HEK293 (cell line): ENCODE measurements around the gene RAB3B.

ENCODE experiments used
- BCL11A ChIP-seq: fragments of 450-650 bp; formaldehyde crosslinking; IDR thresholded peaks from 2 replicates; pipeline ENCODE4 v1.5.1; 2016; ENCODE audit warnings: low read depth, missing biosample characterization, missing genetic modification characterization
- BCL11B ChIP-seq: fragments of 450-650 bp; formaldehyde crosslinking; IDR thresholded peaks from 2 replicates; pipeline ENCODE4 v1.5.1; 2016; ENCODE audit warnings: low read depth, missing biosample characterization, missing genetic modification characterization
- KLF10 ChIP-seq: fragments of 450-650 bp; IDR thresholded peaks from 2 replicates; pipeline ENCODE4 v1.5.1; 2018; ENCODE audit warnings: missing biosample characterization, mild to moderate bottlenecking, missing genetic modification characterization
- MYNN ChIP-seq: fragments of 450-650 bp; formaldehyde crosslinking; IDR thresholded peaks from 2 replicates; pipeline ENCODE4 v1.5.1; 2016; ENCODE audit warnings: missing biosample characterization, missing genetic modification characterization, borderline replicate concordance
- REPIN1 ChIP-seq: fragments of 450-650 bp; formaldehyde crosslinking; IDR thresholded peaks from 2 replicates; pipeline ENCODE4 v1.5.1; 2017; ENCODE audit warnings: missing biosample characterization, missing genetic modification characterization, low read depth
- SCRT2 ChIP-seq: fragments of 450-650 bp; formaldehyde crosslinking; IDR thresholded peaks from 2 replicates; pipeline ENCODE4 v1.5.1; 2016; ENCODE audit warnings: missing biosample characterization, missing genetic modification characterization
- YY2 ChIP-seq: fragments of 450-650 bp; formaldehyde crosslinking; IDR thresholded peaks from 2 replicates; pipeline ENCODE4 v1.5.1; 2016; ENCODE audit warnings: missing biosample characterization, missing genetic modification characterization
- ZBTB48 ChIP-seq: fragments of 450-650 bp; formaldehyde crosslinking; IDR thresholded peaks from 2 replicates; pipeline ENCODE4 v1.5.1; 2016; ENCODE audit warnings: missing biosample characterization, missing genetic modification characterization
- ZBTB7A ChIP-seq: fragments of 450-650 bp; formaldehyde crosslinking; IDR thresholded peaks from 2 replicates; pipeline ENCODE4 v1.5.1; 2016; ENCODE audit warnings: low read depth, missing biosample characterization, missing genetic modification characterization
- ZBTB8A ChIP-seq: fragments of 450-650 bp; formaldehyde crosslinking; IDR thresholded peaks from 2 replicates; pipeline ENCODE4 v1.5.1; 2016; ENCODE audit warnings: missing biosample characterization, missing genetic modification characterization
- ZFP37 ChIP-seq: fragments of 450-650 bp; formaldehyde crosslinking; IDR thresholded peaks from 2 replicates; pipeline ENCODE4 v1.5.1; 2016; ENCODE audit warnings: missing biosample characterization, missing genetic modification characterization
- ZNF121 ChIP-seq: fragments of 450-650 bp; formaldehyde crosslinking; IDR thresholded peaks from 2 replicates; pipeline ENCODE4 v1.5.1; 2016; ENCODE audit warnings: missing biosample characterization, missing genetic modification characterization
- ZNF335 ChIP-seq: fragments of 450-650 bp; formaldehyde crosslinking; conservative IDR thresholded peaks from 2 replicates; pipeline ENCODE4 v1.5.1; 2016; ENCODE audit warnings: missing biosample characterization, missing genetic modification characterization
- ZNF404 ChIP-seq: fragments of 450-650 bp; formaldehyde crosslinking; IDR thresholded peaks from 2 replicates; pipeline ENCODE4 v1.5.1; 2017; ENCODE audit warnings: missing biosample characterization, missing genetic modification characterization
- ZNF571 ChIP-seq: fragments of 450-650 bp; formaldehyde crosslinking; IDR thresholded peaks from 2 replicates; pipeline ENCODE4 v1.5.0; 2017; ENCODE audit warnings: missing biosample characterization, missing genetic modification characterization
- ZNF580 ChIP-seq: fragments of 450-650 bp; formaldehyde crosslinking; IDR thresholded peaks from 2 replicates; pipeline ENCODE4 v1.5.1; 2016; ENCODE audit warnings: missing biosample characterization, missing genetic modification characterization
- ZNF610 ChIP-seq: fragments of 450-650 bp; formaldehyde crosslinking; IDR thresholded peaks from 2 replicates; pipeline ENCODE4 v1.5.1; 2016; ENCODE audit warnings: missing biosample characterization, missing genetic modification characterization, borderline replicate concordance
- ZNF639 ChIP-seq: fragments of 450-650 bp; formaldehyde crosslinking; IDR thresholded peaks from 2 replicates; pipeline ENCODE4 v1.5.1; 2016; ENCODE audit warnings: missing biosample characterization, missing genetic modification characterization
- ZNF837 ChIP-seq: fragments of 450-650 bp; formaldehyde crosslinking; IDR thresholded peaks from 2 replicates; pipeline ENCODE4 v1.5.1; 2016; ENCODE audit warnings: missing biosample characterization, missing genetic modification characterization
- TF ChIP-seq, protein P1 (sequence below): fragments of 450-650 bp; formaldehyde crosslinking; IDR thresholded peaks from 2 replicates; pipeline ENCODE4 v1.5.1; 2016; ENCODE audit warnings: missing biosample characterization, missing genetic modification characterization, borderline replicate concordance
- TF ChIP-seq, protein P2 (sequence below): fragments of 450-650 bp; formaldehyde crosslinking; IDR thresholded peaks from 2 replicates; pipeline ENCODE4 v1.5.1; 2016; ENCODE audit warnings: missing biosample characterization, missing genetic modification characterization

RAB3B gene

GRCh38 chr1:51878308-51878615 is 112.2 kb downstream of the RAB3B start (continued):
- TF ChIP-seq, protein P1, sequence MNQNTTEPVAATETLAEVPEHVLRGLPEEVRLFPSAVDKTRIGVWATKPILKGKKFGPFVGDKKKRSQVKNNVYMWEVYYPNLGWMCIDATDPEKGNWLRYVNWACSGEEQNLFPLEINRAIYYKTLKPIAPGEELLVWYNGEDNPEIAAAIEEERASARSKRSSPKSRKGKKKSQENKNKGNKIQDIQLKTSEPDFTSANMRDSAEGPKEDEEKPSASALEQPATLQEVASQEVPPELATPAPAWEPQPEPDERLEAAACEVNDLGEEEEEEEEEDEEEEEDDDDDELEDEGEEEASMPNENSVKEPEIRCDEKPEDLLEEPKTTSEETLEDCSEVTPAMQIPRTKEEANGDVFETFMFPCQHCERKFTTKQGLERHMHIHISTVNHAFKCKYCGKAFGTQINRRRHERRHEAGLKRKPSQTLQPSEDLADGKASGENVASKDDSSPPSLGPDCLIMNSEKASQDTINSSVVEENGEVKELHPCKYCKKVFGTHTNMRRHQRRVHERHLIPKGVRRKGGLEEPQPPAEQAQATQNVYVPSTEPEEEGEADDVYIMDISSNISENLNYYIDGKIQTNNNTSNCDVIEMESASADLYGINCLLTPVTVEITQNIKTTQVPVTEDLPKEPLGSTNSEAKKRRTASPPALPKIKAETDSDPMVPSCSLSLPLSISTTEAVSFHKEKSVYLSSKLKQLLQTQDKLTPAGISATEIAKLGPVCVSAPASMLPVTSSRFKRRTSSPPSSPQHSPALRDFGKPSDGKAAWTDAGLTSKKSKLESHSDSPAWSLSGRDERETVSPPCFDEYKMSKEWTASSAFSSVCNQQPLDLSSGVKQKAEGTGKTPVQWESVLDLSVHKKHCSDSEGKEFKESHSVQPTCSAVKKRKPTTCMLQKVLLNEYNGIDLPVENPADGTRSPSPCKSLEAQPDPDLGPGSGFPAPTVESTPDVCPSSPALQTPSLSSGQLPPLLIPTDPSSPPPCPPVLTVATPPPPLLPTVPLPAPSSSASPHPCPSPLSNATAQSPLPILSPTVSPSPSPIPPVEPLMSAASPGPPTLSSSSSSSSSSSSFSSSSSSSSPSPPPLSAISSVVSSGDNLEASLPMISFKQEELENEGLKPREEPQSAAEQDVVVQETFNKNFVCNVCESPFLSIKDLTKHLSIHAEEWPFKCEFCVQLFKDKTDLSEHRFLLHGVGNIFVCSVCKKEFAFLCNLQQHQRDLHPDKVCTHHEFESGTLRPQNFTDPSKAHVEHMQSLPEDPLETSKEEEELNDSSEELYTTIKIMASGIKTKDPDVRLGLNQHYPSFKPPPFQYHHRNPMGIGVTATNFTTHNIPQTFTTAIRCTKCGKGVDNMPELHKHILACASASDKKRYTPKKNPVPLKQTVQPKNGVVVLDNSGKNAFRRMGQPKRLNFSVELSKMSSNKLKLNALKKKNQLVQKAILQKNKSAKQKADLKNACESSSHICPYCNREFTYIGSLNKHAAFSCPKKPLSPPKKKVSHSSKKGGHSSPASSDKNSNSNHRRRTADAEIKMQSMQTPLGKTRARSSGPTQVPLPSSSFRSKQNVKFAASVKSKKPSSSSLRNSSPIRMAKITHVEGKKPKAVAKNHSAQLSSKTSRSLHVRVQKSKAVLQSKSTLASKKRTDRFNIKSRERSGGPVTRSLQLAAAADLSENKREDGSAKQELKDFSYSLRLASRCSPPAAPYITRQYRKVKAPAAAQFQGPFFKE (tag by site-specific recombination) = peak; percentile 93; the same call in 1 of the 2 replicates
- TF ChIP-seq ZNF837 (tag by site-specific recombination) (no peak), ZNF571 (tag by site-specific recombination) (no peak), YY2 (peak; percentile 38; the same call in 1 of the 2 replicates), ZNF610 (peak; percentile 69; the same call in 1 of the 2 replicates), ZBTB7A (tag by site-specific recombination) (peak; percentile 40; the same call in 1 of the 2 replicates), BCL11B (tag by site-specific recombination) (no peak), KLF10 (tag by site-specific recombination) (no peak), ZNF121 (tag by site-specific recombination) (peak; percentile 18; the same call in 1 of the 2 replicates), SCRT2 (tag by site-specific recombination) (peak; percentile 82), ZNF580 (tag by site-specific recombination) (peak; percentile 11; the same call in 1 of the 2 replicates), MYNN (peak; percentile 14; the same call in 1 of the 2 replicates), ZBTB8A (tag by site-specific recombination) (no peak), ZNF404 (tag by site-specific recombination) (no peak), ZFP37 (tag by site-specific recombination) (peak; percentile 67; the same call in 1 of the 2 replicates), BCL11A (tag by site-specific recombination) (peak; percentile 46; the same call in 1 of the 2 replicates), ZNF335 (0 out of 2 replicates have a peak, but pooled peaks have one; percentile 71), REPIN1 (tag by site-specific recombination) (no peak), ZBTB48 (tag by site-specific recombination) (peak; percentile 48; the same call in 1 of the 2 replicates), ZNF639 (peak; percentile 26; the same call in 1 of the 2 replicates)
- TF ChIP-seq, protein P2, sequence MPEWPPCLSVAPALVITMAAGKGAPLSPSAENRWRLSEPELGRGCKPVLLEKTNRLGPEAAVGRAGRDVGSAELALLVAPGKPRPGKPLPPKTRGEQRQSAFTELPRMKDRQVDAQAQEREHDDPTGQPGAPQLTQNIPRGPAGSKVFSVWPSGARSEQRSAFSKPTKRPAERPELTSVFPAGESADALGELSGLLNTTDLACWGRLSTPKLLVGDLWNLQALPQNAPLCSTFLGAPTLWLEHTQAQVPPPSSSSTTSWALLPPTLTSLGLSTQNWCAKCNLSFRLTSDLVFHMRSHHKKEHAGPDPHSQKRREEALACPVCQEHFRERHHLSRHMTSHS (tag by site-specific recombination) = no peak
